Fibroblast of the conjunctiva (primary cell): ENCODE measurements around the gene MRPS9.
A peak's percentile ranks its signal among the peaks of the same experiment; 100 is the strongest.

ENCODE experiments used
- DNase-seq: peaks from one replicate; pipeline ENCODE4 v3.0.0-alpha.2; 2010; ENCODE audit warnings: low read depth

The MRPS9 gene

DNA sequence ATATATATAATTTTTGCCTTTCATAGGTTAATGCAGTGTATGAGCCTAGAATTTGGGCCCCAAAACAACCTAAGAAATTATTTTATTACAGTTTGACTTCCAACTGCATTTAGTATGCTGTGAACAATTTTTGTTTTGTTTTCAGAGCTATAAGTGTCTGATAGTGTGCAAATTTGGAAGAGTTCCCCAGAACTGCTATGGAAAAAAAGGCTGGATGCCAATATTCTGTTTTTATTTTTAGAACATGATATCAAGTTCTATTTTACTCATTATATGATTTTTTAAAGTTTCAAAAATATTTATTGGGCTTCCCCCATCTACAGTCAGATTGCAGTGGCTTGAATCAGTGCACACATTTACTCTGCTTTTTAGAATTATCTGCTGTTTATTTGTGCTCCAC lies 42.6 kb downstream of the MRPS9 start:
- no peak for DNase-seq

DNA sequence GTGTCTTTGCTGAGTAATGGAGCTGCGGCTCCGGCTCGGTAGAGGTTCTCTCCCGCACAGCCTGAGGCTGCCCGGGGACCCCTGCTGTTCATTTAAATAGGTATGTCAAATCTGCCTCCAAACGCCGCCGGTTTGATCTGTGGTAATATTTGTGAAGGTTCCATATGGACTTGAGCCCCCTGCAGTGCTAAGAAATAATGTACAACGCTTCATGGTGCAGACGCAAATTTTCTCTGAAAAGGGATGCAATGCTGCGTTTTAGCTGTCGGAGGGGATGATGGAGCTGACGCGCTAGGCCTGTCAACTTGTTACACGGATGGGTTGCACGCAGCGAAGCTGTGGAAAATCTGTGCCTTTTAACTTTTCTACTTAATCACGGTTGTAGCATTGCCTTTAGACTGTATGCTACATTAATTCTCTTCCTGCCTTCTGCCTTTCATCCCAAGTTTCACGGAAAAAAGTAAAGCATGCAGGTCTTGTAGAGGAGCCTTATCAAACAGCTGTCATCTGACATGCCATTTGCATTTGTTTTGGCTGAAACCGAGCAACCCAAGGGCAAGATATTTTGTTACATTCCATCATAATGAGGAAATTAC lies 43.2 kb downstream of the MRPS9 start:
- DNase-seq: no peak

- DNase-seq: no peak
These were observed 44.2 kb downstream of the MRPS9 start for GRCh38 chr2:105082107-105082506.

GRCh38 chr2:105085525-105085924 lies 47.7 kb downstream of the MRPS9 start:
- no peak for DNase-seq

DNA sequence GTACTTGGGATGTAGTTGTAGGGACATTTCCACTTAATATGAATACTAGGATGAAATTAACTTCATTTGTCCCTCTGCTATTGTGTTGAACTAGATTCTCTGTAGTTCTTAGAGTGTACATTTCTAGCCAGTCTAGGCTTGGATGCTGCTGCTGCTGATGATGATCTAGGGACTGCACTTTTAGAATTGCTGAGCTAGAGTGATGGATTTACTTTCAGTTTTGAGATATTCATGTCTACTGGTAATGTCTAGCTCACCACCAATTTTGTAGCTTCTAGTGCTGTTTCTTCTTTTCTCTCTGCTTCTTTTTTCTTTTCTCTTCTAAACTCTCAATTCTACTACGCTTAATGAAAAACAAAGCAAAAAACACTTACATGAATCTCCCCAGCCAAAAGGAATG lies 49.4 kb downstream of the MRPS9 start:
- DNase-seq: no peak

DNA sequence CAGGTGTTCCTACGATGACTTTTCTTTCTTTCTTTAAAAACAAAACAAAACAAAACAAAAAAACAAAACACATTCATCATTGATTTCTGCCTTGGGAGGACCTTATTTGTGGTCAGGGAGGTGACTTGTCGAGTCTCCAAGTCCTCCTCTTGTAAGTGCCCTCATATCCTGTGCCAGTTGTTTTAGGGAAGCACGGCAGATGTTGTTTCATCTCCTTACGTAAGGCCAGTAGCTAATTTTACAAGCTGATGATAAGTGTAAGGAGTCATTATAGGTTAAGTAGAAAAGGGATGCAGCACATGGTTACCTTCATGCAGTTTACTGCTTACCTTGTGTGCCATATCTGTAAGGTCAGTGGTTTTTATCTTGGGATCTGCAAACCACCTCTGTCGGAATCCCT lies 52.2 kb downstream of the MRPS9 start:
- DNase-seq: no peak

- DNase-seq: no peak
These were observed 54.9 kb downstream of the MRPS9 start for GRCh38 chr2:105092797-105093196.

DNA sequence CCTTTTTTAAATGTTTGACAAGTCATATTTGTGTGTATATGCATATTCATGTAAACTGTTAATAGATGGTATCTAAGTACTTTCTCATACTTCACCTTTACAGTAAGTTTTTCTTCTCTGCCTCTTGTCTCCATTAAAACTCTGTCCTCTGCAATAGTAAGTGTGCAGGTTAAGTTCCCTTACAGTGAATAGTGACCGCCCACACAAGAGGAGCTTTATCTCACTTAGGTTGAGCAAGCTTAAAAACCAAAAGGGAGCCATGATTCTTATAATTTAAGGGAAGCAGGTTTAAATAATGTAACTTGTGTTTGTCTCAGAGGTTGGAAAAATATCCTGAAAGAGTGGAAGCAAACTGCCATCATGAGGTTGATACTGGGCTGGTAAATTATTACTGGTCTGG lies 61.3 kb downstream of the MRPS9 start:
- no peak for DNase-seq

GRCh38 chr2:105100046-105100840 lies 62.4 kb downstream of the MRPS9 start:
- no peak for DNase-seq

- DNase-seq: no peak
These were observed 64.1 kb downstream of the MRPS9 start for GRCh38 chr2:105102001-105102400.

GRCh38 chr2:105102963-105103421 lies 65.1 kb downstream of the MRPS9 start:
- no peak for DNase-seq

GRCh38 chr2:105103481-105103880 lies 65.6 kb downstream of the MRPS9 start:
- DNase-seq: no peak

- DNase-seq: no peak
These were observed 66.4 kb downstream of the MRPS9 start for GRCh38 chr2:105104208-105104731.

- DNase-seq: no peak
These were observed 72.5 kb downstream of the MRPS9 start for GRCh38 chr2:105110295-105110829.

- no peak for DNase-seq
These were observed 73.7 kb downstream of the MRPS9 start for GRCh38 chr2:105111365-105112150.

- DNase-seq: no peak
These were observed 74.5 kb downstream of the MRPS9 start for GRCh38 chr2:105112345-105112744.

DNA sequence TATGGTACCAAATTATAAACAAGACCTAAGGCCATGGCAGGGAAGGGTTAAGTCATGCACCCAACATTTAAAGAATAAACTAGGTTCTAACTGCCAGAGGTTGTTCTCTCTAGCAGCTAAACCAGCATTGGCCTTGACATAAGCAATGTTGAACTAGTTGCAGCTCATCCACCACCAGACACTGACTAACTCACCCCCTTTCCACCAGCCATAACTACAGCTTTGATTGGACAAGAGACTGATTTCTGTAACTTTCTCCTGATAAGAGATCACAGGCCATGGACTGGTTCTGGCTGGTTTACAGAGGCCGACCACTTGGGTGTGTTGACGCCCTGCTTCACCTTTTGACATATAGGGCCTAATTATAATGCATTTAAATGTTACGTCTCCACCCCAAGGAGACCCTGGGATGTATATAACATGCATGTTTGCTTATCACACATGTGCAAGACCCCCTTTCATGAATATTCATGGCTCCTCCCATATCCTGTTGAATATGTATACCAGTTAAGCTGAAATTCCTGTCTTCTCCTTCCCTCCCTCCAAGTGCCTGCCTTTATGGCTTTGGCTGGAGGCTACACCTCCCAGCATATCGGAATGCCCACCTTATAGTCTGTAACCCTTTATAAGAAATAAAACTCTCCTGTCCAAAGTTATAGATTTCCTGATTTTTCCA lies 75.9 kb downstream of the MRPS9 start:
- no peak for DNase-seq

DNA sequence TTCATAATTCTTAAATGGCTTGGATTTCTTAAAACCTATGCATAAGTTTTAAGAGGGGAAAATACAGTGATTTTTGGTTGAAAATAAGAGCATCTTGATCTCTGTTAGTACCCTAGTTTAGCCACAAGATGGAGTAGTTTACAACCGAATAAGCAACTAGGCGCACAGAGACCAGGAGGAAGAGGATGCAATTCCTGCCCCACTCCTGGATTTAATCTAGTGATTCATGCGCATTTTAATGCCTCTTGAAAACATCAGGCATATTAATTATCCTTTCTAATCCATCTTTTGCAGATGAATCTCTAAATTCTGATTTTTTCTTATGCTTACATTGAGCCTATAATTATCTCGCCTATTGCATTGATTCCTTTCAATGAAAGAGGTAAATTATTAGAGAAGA lies 76.7 kb downstream of the MRPS9 start:
- peak; percentile 75 for DNase-seq

GRCh38 chr2:105116348-105116747 lies 78.5 kb downstream of the MRPS9 start:
- no peak for DNase-seq

- no peak for DNase-seq
These were observed 79.7 kb downstream of the MRPS9 start for GRCh38 chr2:105117565-105117964.

GRCh38 chr2:105118960-105119359 lies 81.1 kb downstream of the MRPS9 start:
- no peak for DNase-seq

DNA sequence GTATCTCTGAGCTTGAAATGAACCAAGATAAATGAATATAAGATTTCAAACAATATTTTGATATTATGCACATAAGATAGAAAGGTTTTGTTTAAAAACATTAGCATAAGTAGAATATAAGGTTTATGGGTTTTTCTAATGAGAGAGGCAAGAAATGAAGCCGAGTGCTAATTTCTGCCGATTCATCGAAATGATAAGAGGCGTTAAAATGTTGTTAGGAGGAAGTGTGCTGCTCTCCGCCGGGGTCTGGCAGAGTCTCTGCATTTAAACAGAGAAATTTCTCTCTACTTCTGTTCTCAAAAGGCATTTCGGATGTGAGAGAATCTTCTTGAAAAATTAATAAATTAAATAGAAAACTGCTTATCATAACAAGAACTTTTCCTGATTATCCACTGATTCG lies 83.6 kb downstream of the MRPS9 start:
- DNase-seq: no peak
